ENCODE data around the gene TDRD9. TPM values are rescaled to one million over a fixed set of nuclear protein-coding genes. Genes with fewer than 3 reads are reported as not detected.

The TDRD9 gene
- total RNA-seq, 1 donor from 2014 or later = not detected

GRCh38 chr14:104098272-104099095 is 170.2 kb downstream of the TDRD9 start:
- Histone ChIP-seq H3K27me3 (ENCODE audit: insufficient read depth, low read length) (no peaks in the 10 kb centered on the region), H3K79me2 (ENCODE audit: insufficient read depth, low read length) (no peaks in the 10 kb centered on the region), H3K27ac (ENCODE audit: low read depth, low read length) (no peak overlapping the region), H4K20me1 (ENCODE audit: insufficient read depth, low read length) (no peaks in the 10 kb centered on the region), H3K4me1 (ENCODE audit: insufficient read depth, low read length) (no peaks in the 10 kb centered on the region), H3K9ac (ENCODE audit: low read length) (no peak overlapping the region), H3K4me3 (ENCODE audit: insufficient read depth, low read depth, low read length) (no peak overlapping the region), H3K9me3 (ENCODE audit: insufficient read depth, low read depth, low read length) (no peaks in the 10 kb centered on the region), H2AFZ (ENCODE audit: low read depth, low read length) (no peak overlapping the region), H3K4me2 (ENCODE audit: low read length) (no peak overlapping the region), H3K36me3 (ENCODE audit: insufficient read depth, low read length) (no peaks in the 10 kb centered on the region)
- FAIRE-seq = no peak
- Mint-ChIP-seq H3K4me3 (ENCODE audit: unreplicated experiment) (no peak overlapping the region), H3K36me3 (ENCODE audit: low read depth, unreplicated experiment) (no peaks in the 10 kb centered on the region), H3K27me3 (ENCODE audit: low read depth, unreplicated experiment) (peaks cover 17% of the 10 kb centered on the region), H3K4me1 (ENCODE audit: low read depth, unreplicated experiment) (no peaks in the 10 kb centered on the region), H3K27ac (ENCODE audit: unreplicated experiment) (no peak overlapping the region), H3K9me3 (ENCODE audit: unreplicated experiment) (no peaks in the 10 kb centered on the region)
- DNase-seq (ENCODE audit: low read depth) = no peak
- TF ChIP-seq EZH2 (IDR thresholded peaks at IDR 0.05; ENCODE audit: insufficient read depth, low read length) = no peak
- no peak for TF ChIP-seq CTCF (IDR thresholded peaks at IDR 0.05; ENCODE audit: insufficient read depth, low read depth, low read length)

GRCh38 chr14:104099096-104100041 is 171.1 kb downstream of the TDRD9 start:
- no peak overlapping the region for H2AFZ ChIP-seq (ENCODE audit: low read depth, low read length)
- H3K27ac ChIP-seq (ENCODE audit: low read depth, low read length) = no peak overlapping the region
- H3K27me3 Mint-ChIP-seq (ENCODE audit: low read depth, unreplicated experiment) = peaks cover 14% of the 10 kb centered on the region
- H3K4me3 Mint-ChIP-seq (ENCODE audit: unreplicated experiment) = no peak overlapping the region
- no peak for FAIRE-seq
- H3K4me3 ChIP-seq (ENCODE audit: insufficient read depth, low read depth, low read length) = no peak overlapping the region
- no peak overlapping the region for H3K9ac ChIP-seq (ENCODE audit: low read length)
- H3K36me3 Mint-ChIP-seq (ENCODE audit: low read depth, unreplicated experiment) = no peaks in the 10 kb centered on the region
- TF ChIP-seq CTCF (IDR thresholded peaks at IDR 0.05; ENCODE audit: insufficient read depth, low read depth, low read length) (no peak), EZH2 (IDR thresholded peaks at IDR 0.05; ENCODE audit: insufficient read depth, low read length) (no peak)
- H3K27ac Mint-ChIP-seq (ENCODE audit: unreplicated experiment) = no peak overlapping the region
- DNase-seq (ENCODE audit: low read depth) = no peak
- no peaks in the 10 kb centered on the region for H3K4me1 ChIP-seq (ENCODE audit: insufficient read depth, low read length)
- H3K79me2 ChIP-seq (ENCODE audit: insufficient read depth, low read length) = no peaks in the 10 kb centered on the region
- no peaks in the 10 kb centered on the region for H3K27me3 ChIP-seq (ENCODE audit: insufficient read depth, low read length)
- no peaks in the 10 kb centered on the region for H4K20me1 ChIP-seq (ENCODE audit: insufficient read depth, low read length)
- no peak overlapping the region for H3K4me2 ChIP-seq (ENCODE audit: low read length)
- H3K4me1 Mint-ChIP-seq (ENCODE audit: low read depth, unreplicated experiment) = no peaks in the 10 kb centered on the region
- no peaks in the 10 kb centered on the region for H3K36me3 ChIP-seq (ENCODE audit: insufficient read depth, low read length)
- no peaks in the 10 kb centered on the region for H3K9me3 Mint-ChIP-seq (ENCODE audit: unreplicated experiment)
- no peaks in the 10 kb centered on the region for H3K9me3 ChIP-seq (ENCODE audit: insufficient read depth, low read depth, low read length)
